K562 (cell line): ENCODE results near the gene HSF2BP. TPM values are rescaled to one million over a fixed set of nuclear protein-coding genes. Genes with fewer than 3 reads are reported as not detected.

ENCODE experiments used
- ATAC-seq: fragments of 200-7000 bp; cut with Tn5 transposase; 3 replicates; pipeline ENCODE4 v1.9.1; 2020; ENCODE audit warnings: moderate library complexity
- BruUV-seq: library from RNA; stranded (reverse); fragments of 400-500 nt; replicated peaks from 2 replicates; lab custom pipeline; 2021; lab: Mats Ljungman, UMichigan
- CTCF ChIA-PET: fragments of 300-600 bp; formaldehyde crosslinking; extraction: SDS; loops from one replicate; lab custom pipeline; 2021; ENCODE audit warnings: low intra/inter-chr PET ratio; lab: Yijun Ruan, JAX
- POLR2A ChIA-PET: fragments of 300-600, 350-650 bp; sonication (Branson Sonifier 250); formaldehyde crosslinking; extraction: SDS; loops from one replicate; lab custom pipeline; 2021; ENCODE audit warnings: antibody characterized with exemption, inconsistent platforms; lab: Yijun Ruan, JAX
- DNase-seq, 4 experiments: peaks; one replicate each; pipeline versions ENCODE4 v3.0.0 to v3.0.0-alpha.2; 2011 to 2018; ENCODE audit warnings: low spot score in 3 of 4, mixed read lengths in 3 of 4; ENCODE audit errors: extremely low read depth in 1 of 4
- FAIRE-seq: peaks from 2 replicates; lab custom pipeline; 2011; peaks lifted over from hg19 to GRCh38; lab: Jason Lieb, UNC
- H2AFZ ChIP-seq: 2 replicates; pipeline ENCODE4 v1.6.0; 2011; ENCODE audit warnings: low read depth, low read length, control low read depth, inconsistent platforms
- H3K27ac ChIP-seq: fragments of 200-600 bp; 3 replicates; pipeline ENCODE4 v1.8.0; 2011; ENCODE audit warnings: low read depth, mild to moderate bottlenecking, control low read depth, inconsistent platforms, low read length, moderate library complexity, mixed read lengths; ENCODE audit errors: extremely low read depth
- H3K27me3 ChIP-seq, 2 experiments: fragments of 300-600 bp in 1 of 2; 2 replicates in 1 of 2; 3 replicates in 1 of 2; pipeline versions ENCODE4 v1.6.0 to v1.8.0; 2011; ENCODE audit warnings: inconsistent platforms in 2 of 2, low read length in 2 of 2, mild to moderate bottlenecking in 1 of 2, mixed read lengths in 1 of 2, moderate library complexity in 1 of 2; ENCODE audit not compliant: control insufficient read depth in 2 of 2, insufficient read depth in 2 of 2
- H3K36me3 ChIP-seq: fragments of 300-600 bp; 3 replicates; pipeline ENCODE4 v1.8.0; 2011; ENCODE audit warnings: mild to moderate bottlenecking, low read length, inconsistent platforms; ENCODE audit not compliant: control insufficient read depth, insufficient read depth
- H3K4me1 ChIP-seq, 2 experiments: fragments of 200-600 bp in 1 of 2; replicated peaks in 1 of 2; 2 replicates in 1 of 2; 3 replicates in 1 of 2; pipeline versions ENCODE4 v1.5.1 to v1.8.0; 2011; ENCODE audit warnings: inconsistent platforms in 2 of 2, low read length in 2 of 2, mild to moderate bottlenecking in 1 of 2, mixed read lengths in 1 of 2, moderate library complexity in 1 of 2; ENCODE audit not compliant: control insufficient read depth in 2 of 2, insufficient read depth in 2 of 2
- H3K4me2 ChIP-seq: 2 replicates; pipeline ENCODE4 v1.6.1; 2011; ENCODE audit warnings: low read length, control low read depth, inconsistent platforms, mixed read lengths; ENCODE audit not compliant: insufficient read depth
- H3K4me3 ChIP-seq: fragments of 200-600 bp; sonication (generic), shearing (Covaris generic); 2 replicates; pipeline ENCODE4 v1.5.1; 2016; ENCODE audit warnings: control low read depth, inconsistent platforms
- H3K79me2 ChIP-seq: fragments of 200-600 bp; 3 replicates; pipeline ENCODE4 v1.8.0; 2011; ENCODE audit warnings: low read length, inconsistent platforms; ENCODE audit not compliant: control insufficient read depth, insufficient read depth
- H3K9ac ChIP-seq, 2 experiments: 2 replicates each; pipeline versions ENCODE4 v1.6.0 to v1.6.1; 2011; ENCODE audit warnings: low read depth in 2 of 2, low read length in 2 of 2, control low read depth in 1 of 2, inconsistent platforms in 1 of 2, mild to moderate bottlenecking in 1 of 2, mixed read lengths in 1 of 2; ENCODE audit not compliant: insufficient read depth in 1 of 2
- H3K9me1 ChIP-seq: one replicate; pipeline ENCODE4 v1.6.0; 2011; ENCODE audit warnings: inconsistent platforms, mild to moderate bottlenecking, low read length, moderate library complexity; ENCODE audit not compliant: control insufficient read depth, insufficient read depth
- H3K9me3 ChIP-seq: replicated peaks from 2 replicates; pipeline ENCODE4 v1.5.1; 2011; ENCODE audit warnings: low read depth, low read length, inconsistent platforms; ENCODE audit not compliant: control insufficient read depth, insufficient read depth
- H4K20me1 ChIP-seq: replicated peaks from 2 replicates; pipeline ENCODE4 v1.6.1; 2011; ENCODE audit warnings: low read length, inconsistent platforms, mixed read lengths; ENCODE audit not compliant: control insufficient read depth, insufficient read depth
- ARID1B ChIP-seq: fragments of 450-650 bp; IDR thresholded peaks from 2 replicates; pipeline ENCODE4 v1.6.1; 2016; ENCODE audit warnings: antibody characterized with exemption, mild to moderate bottlenecking, inconsistent platforms
- BHLHE40 ChIP-seq: IDR thresholded peaks from 2 replicates; pipeline ENCODE4 v1.6.1; 2011; ENCODE audit warnings: low read length, improper control_type of control experiment
- CC2D1A ChIP-seq: fragments of 450-650 bp; IDR thresholded peaks from 2 replicates; pipeline ENCODE4 v1.6.1; 2017; ENCODE audit warnings: mild to moderate bottlenecking
- CEBPG ChIP-seq, 3 experiments: fragments of 200-800 bp in 1 of 3; sonication (Bioruptor generic) in 1 of 3; sonication (generic) in 1 of 3; formaldehyde crosslinking in 1 of 3; IDR thresholded peaks in 2 of 3; conservative IDR thresholded peaks in 1 of 3; 2 replicates each; pipeline versions ENCODE4 v1.6.1 to v1.8.0; 2016 to 2022; ENCODE audit warnings: missing compliant biosample characterization in 2 of 3, missing genetic modification characterization in 2 of 3, mild to moderate bottlenecking in 1 of 3, missing genetic modification reagents in 1 of 3
- EP400 ChIP-seq: fragments of 450-650 bp; IDR thresholded peaks from 2 replicates; pipeline ENCODE4 v1.6.1; 2017; ENCODE audit warnings: antibody characterized with exemption, mild to moderate bottlenecking, moderate library complexity
- FOXA3 ChIP-seq, 2 experiments: fragments of 450-650 bp in 1 of 2; sonication (generic) in 1 of 2; formaldehyde crosslinking; IDR thresholded peaks in 1 of 2; conservative IDR thresholded peaks in 1 of 2; 2 replicates each; pipeline versions ENCODE4 v1.4.0 to v1.8.0; 2020 to 2022; ENCODE audit warnings: mild to moderate bottlenecking in 2 of 2, missing genetic modification reagents in 1 of 2
- JUND ChIP-seq, 2 experiments: IDR thresholded peaks; 2 replicates in 1 of 2; 3 replicates in 1 of 2; pipeline ENCODE4 v1.6.1; 2011; ENCODE audit warnings: borderline replicate concordance in 2 of 2, low read depth in 2 of 2, low read length in 2 of 2, improper control_type of control experiment in 1 of 2, missing biosample characterization in 1 of 2, missing genetic modification characterization in 1 of 2, missing genetic modification reagents in 1 of 2
- KDM4B ChIP-seq, 2 experiments: fragments of 450-650 bp in 1 of 2; sonication (generic) in 1 of 2; IDR thresholded peaks; 2 replicates each; pipeline ENCODE4 v1.6.1; 2016 to 2017; ENCODE audit warnings: borderline replicate concordance in 2 of 2, antibody characterized with exemption in 1 of 2, low read depth in 1 of 2, mild to moderate bottlenecking in 1 of 2
- KLF16 ChIP-seq: IDR thresholded peaks from 2 replicates; pipeline ENCODE4 v1.6.1; 2016; ENCODE audit warnings: antibody characterized with exemption
- MCM5 ChIP-seq: fragments of 450-650 bp; IDR thresholded peaks from 2 replicates; pipeline ENCODE4 v1.6.1; 2016; ENCODE audit warnings: low read depth
- NCOA2 ChIP-seq, 2 experiments: fragments of 450-650 bp; IDR thresholded peaks; 2 replicates each; pipeline ENCODE4 v1.6.1; 2018; ENCODE audit warnings: mild to moderate bottlenecking in 2 of 2, moderate library complexity in 1 of 2; ENCODE audit not compliant: partially characterized antibody in 2 of 2
- POLR2AphosphoS2 ChIP-seq: IDR thresholded peaks from 2 replicates; pipeline ENCODE4 v1.6.1; 2012; ENCODE audit warnings: low read length, improper control_type of control experiment
- POLR2B ChIP-seq: fragments of 450-650 bp; IDR thresholded peaks from 2 replicates; pipeline ENCODE4 v1.6.1; 2018; ENCODE audit warnings: low read depth; ENCODE audit not compliant: partially characterized antibody
- SMAD1 ChIP-seq: fragments of 150-350 bp; IDR thresholded peaks from 2 replicates; pipeline ENCODE4 v1.6.1; 2014; ENCODE audit warnings: low read length, low read depth; ENCODE audit not compliant: partially characterized antibody
- TRIM28 ChIP-seq: fragments of 450-650 bp; IDR thresholded peaks from 2 replicates; pipeline ENCODE4 v1.6.1; 2017
- ZNF584 ChIP-seq: fragments of 200-800 bp; sonication (Bioruptor generic); IDR thresholded peaks from 2 replicates; pipeline ENCODE4 v1.6.1; 2016; ENCODE audit warnings: low read depth, mild to moderate bottlenecking, missing genetic modification characterization, missing compliant biosample characterization
- ZNF589 ChIP-seq: fragments of 200-800 bp; sonication (Bioruptor generic); IDR thresholded peaks from 2 replicates; pipeline ENCODE4 v1.6.1; 2016; ENCODE audit warnings: low read depth, missing genetic modification characterization, missing compliant biosample characterization
- ZNF780A ChIP-seq: fragments of 250-450 bp; sonication (Bioruptor Pico); IDR thresholded peaks from 2 replicates; pipeline ENCODE4 v1.5.0; 2021; ENCODE audit warnings: mild to moderate bottlenecking
- WGBS: fragments of 100-300 bp; shearing (Covaris generic); methylation state at CpG from one replicate; pipeline ENCODE4 v1.1.6; 2016; ENCODE audit warnings: low coverage, mixed read lengths; ENCODE audit not compliant: insufficient coverage; ENCODE audit errors: missing lambda C conversion rate; 5-methylcytosine and 5-hydroxymethylcytosine counted together
- in situ Hi-C: fragments of 300-500 bp; cut with MboI; formaldehyde crosslinking; loops from 4 replicates; pipeline ENCODE4 v1.15.0; 2018; ENCODE audit warnings: inconsistent platforms, mixed read lengths
- intact Hi-C: fragments of 100-400 bp; cut with micrococcal nuclease; formaldehyde crosslinking; loops from 2 replicates; pipeline ENCODE4 v1.14.2; 2022
- polyA plus RNA-seq, 8 experiments: library from polyadenylated mRNA; depleted of rRNA in 4 of 8; stranded (reverse) in 5 of 8; unstranded in 3 of 8; fragments of >200 nt; fragmentation: Nextera tagmentation in 2 of 8; fragmentation: Illumina TruSeq in 1 of 8; extraction: Ambion mirVana in 2 of 8; extraction: Trizol in 1 of 8; gene quantifications; 2 replicates each; pipeline versions ENCODE4 v1.2.1 to v1.2.3, GENCODE V29; 2011 to 2014; ENCODE audit warnings: inconsistent platforms in 1 of 8, missing spikeins in 1 of 8
- total RNA-seq, 7 experiments: library from RNA; depleted of rRNA in 6 of 7; stranded (reverse); fragments of >200 nt in 6 of 7; fragmentation: Illumina TruSeq in 2 of 7; extraction: Trizol in 2 of 7; gene quantifications; 2 replicates each; pipeline versions ENCODE4 v1.2.1 to v1.2.3, GENCODE V29; 2011 to 2021; ENCODE audit warnings: low replicate concordance in 1 of 7
- TF ChIP-seq, protein P1 (sequence below), 3 experiments: IDR thresholded peaks in 2 of 3; conservative IDR thresholded peaks in 1 of 3; 2 replicates each; pipeline ENCODE4 v1.5.1; 2011 to 2012; ENCODE audit warnings: low read length in 3 of 3, mild to moderate bottlenecking in 3 of 3, control low read depth in 2 of 3, improper control_type of control experiment in 1 of 3, inconsistent platforms in 1 of 3, low read depth in 1 of 3, mixed read lengths in 1 of 3, moderate library complexity in 1 of 3; ENCODE audit not compliant: insufficient read depth in 2 of 3

HSF2BP gene
- total and polyA plus RNA-seq, 9 of the 15 experiments (the other 6 are each of a cell fraction or from before 2014, with no cell fraction given), result 0.04 to 0.57 (median 0.20) TPM; not detected in 2

DNA sequence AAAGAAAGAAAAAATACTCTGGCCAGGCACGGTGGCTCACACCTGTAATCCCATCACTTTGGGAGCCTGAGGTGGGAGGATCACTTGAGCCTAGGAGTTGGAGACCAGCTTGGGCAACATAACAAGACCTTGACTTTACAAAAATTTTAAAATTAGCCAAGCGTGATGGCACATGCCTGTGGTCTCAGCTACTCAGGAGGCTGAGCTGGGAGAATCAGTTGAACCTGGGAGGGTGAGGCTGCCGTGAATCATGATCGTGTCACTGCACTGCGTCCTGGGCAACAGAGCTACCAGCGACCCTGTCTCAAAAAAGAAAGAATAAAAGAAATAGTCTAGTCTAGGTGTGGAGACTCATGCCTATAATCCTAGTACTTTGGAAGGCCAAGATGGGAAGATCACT is 22.4 kb upstream of the HSF2BP start:
- ChIA-PET CTCF (no interaction called here), POLR2A (interaction anchor here (0.6 to 1.0 kb wide), 2 partner anchors 10 to 63 kb away, joined by 3 to 4 read pairs; no protein-coding TSS in a partner anchor)
- H3K9me1 ChIP-seq, result peaks cover 3% of the 10 kb centered on the region
- H3K4me3 ChIP-seq, result no peak overlapping the region
- no TSS peak for BruUV-seq
- peak overlapping the region in 1 of 2 experiments; percentile 17; a peak in 1 of 4 replicates for H3K9ac ChIP-seq
- WGBS, result 92% methylated on average over 6 of the region's 6 CpGs
- H3K4me1 ChIP-seq, result no peaks in the 10 kb centered on the region
- no peak overlapping the region for H2AFZ ChIP-seq
- H3K4me2 ChIP-seq, result no peak overlapping the region
- TF ChIP-seq POLR2AphosphoS2 (no peak), EP400 (no peak), ARID1B (no peak), ZNF780A (CRISPR knock-in tag) (no peak), FOXA3 (CRISPR knock-in tag; conservative IDR thresholded peaks at IDR 0.05 in 1 of 2, IDR thresholded peaks at IDR 0.05 in 1 of 2) (no peak), CEBPG (CRISPR knock-in tag; IDR thresholded peaks at IDR 0.05) (no peak), CEBPG (tag; conservative IDR thresholded peaks at IDR 0.05 in 1 of 2, IDR thresholded peaks at IDR 0.05 in 1 of 2) (no peak), NCOA2 (IDR thresholded peaks at IDR 0.05; ENCODE audit: partially characterized antibody in 2 of 2) (no peak), TRIM28 (no peak), MCM5 (no peak), CC2D1A (no peak), POLR2B (no peak), JUND (IDR thresholded peaks at IDR 0.05; ENCODE audit: borderline replicate concordance, low read depth, low read length) (no peak), JUND (tag; IDR thresholded peaks at IDR 0.05; ENCODE audit: borderline replicate concordance, low read depth, low read length) (no peak), BHLHE40 (no peak), KDM4B (IDR thresholded peaks at IDR 0.05; ENCODE audit: borderline replicate concordance in 2 of 2, low read depth in 1 of 2) (no peak), ZNF584 (CRISPR knock-in tag) (no peak), KLF16 (no peak), ZNF589 (CRISPR knock-in tag) (no peak), SMAD1 (no peak)
- TF ChIP-seq, protein P1, sequence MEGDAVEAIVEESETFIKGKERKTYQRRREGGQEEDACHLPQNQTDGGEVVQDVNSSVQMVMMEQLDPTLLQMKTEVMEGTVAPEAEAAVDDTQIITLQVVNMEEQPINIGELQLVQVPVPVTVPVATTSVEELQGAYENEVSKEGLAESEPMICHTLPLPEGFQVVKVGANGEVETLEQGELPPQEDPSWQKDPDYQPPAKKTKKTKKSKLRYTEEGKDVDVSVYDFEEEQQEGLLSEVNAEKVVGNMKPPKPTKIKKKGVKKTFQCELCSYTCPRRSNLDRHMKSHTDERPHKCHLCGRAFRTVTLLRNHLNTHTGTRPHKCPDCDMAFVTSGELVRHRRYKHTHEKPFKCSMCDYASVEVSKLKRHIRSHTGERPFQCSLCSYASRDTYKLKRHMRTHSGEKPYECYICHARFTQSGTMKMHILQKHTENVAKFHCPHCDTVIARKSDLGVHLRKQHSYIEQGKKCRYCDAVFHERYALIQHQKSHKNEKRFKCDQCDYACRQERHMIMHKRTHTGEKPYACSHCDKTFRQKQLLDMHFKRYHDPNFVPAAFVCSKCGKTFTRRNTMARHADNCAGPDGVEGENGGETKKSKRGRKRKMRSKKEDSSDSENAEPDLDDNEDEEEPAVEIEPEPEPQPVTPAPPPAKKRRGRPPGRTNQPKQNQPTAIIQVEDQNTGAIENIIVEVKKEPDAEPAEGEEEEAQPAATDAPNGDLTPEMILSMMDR (IDR thresholded peaks at IDR 0.05 in 2 of 3, conservative IDR thresholded peaks at IDR 0.05 in 1 of 3; ENCODE audit: insufficient read depth in 2 of 3, low read depth in 1 of 3, low read length in 3 of 3), result no peak
- no peaks in the 10 kb centered on the region for H3K9me3 ChIP-seq
- in situ Hi-C loops (no loop called here), intact Hi-C loops (no loop called here)
- DNase-seq, result no peak
- no peak for FAIRE-seq
- no peaks in the 10 kb centered on the region for H4K20me1 ChIP-seq
- no peak overlapping the region for H3K27ac ChIP-seq
- peaks cover 93% of the 10 kb centered on the region for H3K36me3 ChIP-seq
- H3K79me2 ChIP-seq, result no peaks in the 10 kb centered on the region
- no peaks in the 10 kb centered on the region for H3K27me3 ChIP-seq
- ATAC-seq, result no peak
